ENCODE data around the gene HTRA3.

DNA sequence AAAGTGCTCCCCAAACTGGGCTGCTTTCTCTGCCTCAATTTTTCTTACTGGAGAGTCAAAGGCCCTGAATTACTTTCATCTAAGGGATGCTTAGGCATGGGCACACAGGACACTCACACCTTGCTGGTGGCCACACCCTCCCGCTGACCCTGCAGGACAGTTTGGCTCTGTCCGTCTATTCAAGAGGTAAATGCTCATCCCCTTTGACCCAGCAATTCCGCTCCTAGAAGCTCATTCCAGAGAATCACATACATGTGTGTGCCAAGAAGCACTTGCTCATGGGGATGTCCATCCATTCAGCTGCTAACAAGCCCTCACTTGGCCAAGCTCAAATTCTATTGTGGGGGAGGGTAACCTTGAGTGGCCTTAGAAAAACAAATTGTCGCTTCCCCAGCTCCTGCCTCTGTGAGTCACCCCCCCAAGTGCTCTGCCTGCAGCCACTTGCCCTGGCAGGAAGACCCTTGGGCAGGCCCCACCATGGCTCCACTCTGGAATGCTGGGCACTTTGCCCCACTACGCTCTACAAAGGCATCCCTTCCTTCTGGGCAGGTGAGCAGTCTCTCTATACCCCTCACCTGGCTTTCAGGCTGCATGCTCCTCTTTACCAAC, 54.5 kb downstream of the HTRA3 start:
- TF ChIP-seq, protein P1, sequence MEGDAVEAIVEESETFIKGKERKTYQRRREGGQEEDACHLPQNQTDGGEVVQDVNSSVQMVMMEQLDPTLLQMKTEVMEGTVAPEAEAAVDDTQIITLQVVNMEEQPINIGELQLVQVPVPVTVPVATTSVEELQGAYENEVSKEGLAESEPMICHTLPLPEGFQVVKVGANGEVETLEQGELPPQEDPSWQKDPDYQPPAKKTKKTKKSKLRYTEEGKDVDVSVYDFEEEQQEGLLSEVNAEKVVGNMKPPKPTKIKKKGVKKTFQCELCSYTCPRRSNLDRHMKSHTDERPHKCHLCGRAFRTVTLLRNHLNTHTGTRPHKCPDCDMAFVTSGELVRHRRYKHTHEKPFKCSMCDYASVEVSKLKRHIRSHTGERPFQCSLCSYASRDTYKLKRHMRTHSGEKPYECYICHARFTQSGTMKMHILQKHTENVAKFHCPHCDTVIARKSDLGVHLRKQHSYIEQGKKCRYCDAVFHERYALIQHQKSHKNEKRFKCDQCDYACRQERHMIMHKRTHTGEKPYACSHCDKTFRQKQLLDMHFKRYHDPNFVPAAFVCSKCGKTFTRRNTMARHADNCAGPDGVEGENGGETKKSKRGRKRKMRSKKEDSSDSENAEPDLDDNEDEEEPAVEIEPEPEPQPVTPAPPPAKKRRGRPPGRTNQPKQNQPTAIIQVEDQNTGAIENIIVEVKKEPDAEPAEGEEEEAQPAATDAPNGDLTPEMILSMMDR (IDR thresholded peaks at IDR 0.05) = no peak
- no peak for TF ChIP-seq POLR2A (IDR thresholded peaks at IDR 0.05)

All from esophagus squamous epithelium (tissue), 4 donors.